HEK293 (cell line): ENCODE data around the gene CDC42EP3.

Source experiments
- ZNF274 ChIP-seq, 2 experiments: fragments of 200-500 bp in 1 of 2; fragments of 450-650 bp in 1 of 2; sonication (Bioruptor generic) in 1 of 2; formaldehyde crosslinking in 1 of 2; IDR thresholded peaks; 2 replicates each; pipeline versions ENCODE4 v1.5.1 to v1.6.1; 2014 to 2016; ENCODE audit warnings: borderline replicate concordance in 1 of 2, inconsistent platforms in 1 of 2, low read length in 1 of 2, missing biosample characterization in 1 of 2, missing genetic modification characterization in 1 of 2
- ZNF366 ChIP-seq: fragments of 450-650 bp; formaldehyde crosslinking; conservative IDR thresholded peaks from 2 replicates; pipeline ENCODE4 v1.5.1; 2016; ENCODE audit warnings: missing biosample characterization, missing genetic modification characterization
- ZNF623 ChIP-seq: fragments of 450-650 bp; formaldehyde crosslinking; IDR thresholded peaks from 2 replicates; pipeline ENCODE4 v1.5.1; 2016; ENCODE audit warnings: missing biosample characterization, missing genetic modification characterization
- ZNF76 ChIP-seq: fragments of 450-650 bp; formaldehyde crosslinking; IDR thresholded peaks from 2 replicates; pipeline ENCODE4; 2016; ENCODE audit warnings: low read depth, missing biosample characterization, missing genetic modification characterization, borderline replicate concordance
- TF ChIP-seq, protein P1 (sequence below): fragments of 450-650 bp; formaldehyde crosslinking; IDR thresholded peaks from 2 replicates; pipeline ENCODE4 v1.5.1; 2016; ENCODE audit warnings: missing biosample characterization, missing genetic modification characterization
- TF ChIP-seq, protein P2 (sequence below): sonication (generic); formaldehyde crosslinking; IDR thresholded peaks from 2 replicates; pipeline ENCODE4 v1.8.1; 2022; ENCODE audit warnings: mild to moderate bottlenecking, moderate library complexity, missing genetic modification reagents
- TF ChIP-seq, protein P3 (sequence below): fragments of 450-650 bp; formaldehyde crosslinking; IDR thresholded peaks from 2 replicates; pipeline ENCODE4 v1.5.1; 2017; ENCODE audit warnings: missing biosample characterization, missing genetic modification characterization
- TF ChIP-seq, protein P4 (sequence below): fragments of 450-650 bp; formaldehyde crosslinking; IDR thresholded peaks from 2 replicates; pipeline ENCODE4 v1.5.1; 2017; ENCODE audit warnings: missing biosample characterization, missing genetic modification characterization

DNA sequence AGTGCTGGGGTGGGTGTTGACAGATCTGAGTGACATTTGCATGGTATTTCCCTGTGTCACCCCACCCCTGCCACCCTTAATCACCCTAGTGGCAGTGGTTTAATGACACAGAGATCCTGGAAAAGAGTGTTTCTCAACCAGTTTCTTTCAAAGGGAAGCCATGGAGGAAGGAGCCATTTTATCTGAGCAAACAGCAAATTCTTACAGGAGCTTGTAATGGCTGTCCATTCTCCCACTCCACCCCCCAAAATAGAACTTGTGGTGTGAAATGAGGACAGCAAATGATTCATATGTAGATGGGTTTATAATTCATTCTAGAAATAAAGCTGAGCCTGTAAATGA lies 51.5 kb downstream of the CDC42EP3 start:
- TF ChIP-seq, protein P1, sequence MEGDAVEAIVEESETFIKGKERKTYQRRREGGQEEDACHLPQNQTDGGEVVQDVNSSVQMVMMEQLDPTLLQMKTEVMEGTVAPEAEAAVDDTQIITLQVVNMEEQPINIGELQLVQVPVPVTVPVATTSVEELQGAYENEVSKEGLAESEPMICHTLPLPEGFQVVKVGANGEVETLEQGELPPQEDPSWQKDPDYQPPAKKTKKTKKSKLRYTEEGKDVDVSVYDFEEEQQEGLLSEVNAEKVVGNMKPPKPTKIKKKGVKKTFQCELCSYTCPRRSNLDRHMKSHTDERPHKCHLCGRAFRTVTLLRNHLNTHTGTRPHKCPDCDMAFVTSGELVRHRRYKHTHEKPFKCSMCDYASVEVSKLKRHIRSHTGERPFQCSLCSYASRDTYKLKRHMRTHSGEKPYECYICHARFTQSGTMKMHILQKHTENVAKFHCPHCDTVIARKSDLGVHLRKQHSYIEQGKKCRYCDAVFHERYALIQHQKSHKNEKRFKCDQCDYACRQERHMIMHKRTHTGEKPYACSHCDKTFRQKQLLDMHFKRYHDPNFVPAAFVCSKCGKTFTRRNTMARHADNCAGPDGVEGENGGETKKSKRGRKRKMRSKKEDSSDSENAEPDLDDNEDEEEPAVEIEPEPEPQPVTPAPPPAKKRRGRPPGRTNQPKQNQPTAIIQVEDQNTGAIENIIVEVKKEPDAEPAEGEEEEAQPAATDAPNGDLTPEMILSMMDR (tag by site-specific recombination) = no peak
- TF ChIP-seq, protein P2, sequence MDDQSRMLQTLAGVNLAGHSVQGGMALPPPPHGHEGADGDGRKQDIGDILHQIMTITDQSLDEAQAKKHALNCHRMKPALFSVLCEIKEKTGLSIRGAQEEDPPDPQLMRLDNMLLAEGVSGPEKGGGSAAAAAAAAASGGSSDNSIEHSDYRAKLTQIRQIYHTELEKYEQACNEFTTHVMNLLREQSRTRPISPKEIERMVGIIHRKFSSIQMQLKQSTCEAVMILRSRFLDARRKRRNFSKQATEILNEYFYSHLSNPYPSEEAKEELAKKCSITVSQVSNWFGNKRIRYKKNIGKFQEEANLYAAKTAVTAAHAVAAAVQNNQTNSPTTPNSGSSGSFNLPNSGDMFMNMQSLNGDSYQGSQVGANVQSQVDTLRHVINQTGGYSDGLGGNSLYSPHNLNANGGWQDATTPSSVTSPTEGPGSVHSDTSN (CRISPR knock-in tag) = no peak
- TF ChIP-seq, protein P3, sequence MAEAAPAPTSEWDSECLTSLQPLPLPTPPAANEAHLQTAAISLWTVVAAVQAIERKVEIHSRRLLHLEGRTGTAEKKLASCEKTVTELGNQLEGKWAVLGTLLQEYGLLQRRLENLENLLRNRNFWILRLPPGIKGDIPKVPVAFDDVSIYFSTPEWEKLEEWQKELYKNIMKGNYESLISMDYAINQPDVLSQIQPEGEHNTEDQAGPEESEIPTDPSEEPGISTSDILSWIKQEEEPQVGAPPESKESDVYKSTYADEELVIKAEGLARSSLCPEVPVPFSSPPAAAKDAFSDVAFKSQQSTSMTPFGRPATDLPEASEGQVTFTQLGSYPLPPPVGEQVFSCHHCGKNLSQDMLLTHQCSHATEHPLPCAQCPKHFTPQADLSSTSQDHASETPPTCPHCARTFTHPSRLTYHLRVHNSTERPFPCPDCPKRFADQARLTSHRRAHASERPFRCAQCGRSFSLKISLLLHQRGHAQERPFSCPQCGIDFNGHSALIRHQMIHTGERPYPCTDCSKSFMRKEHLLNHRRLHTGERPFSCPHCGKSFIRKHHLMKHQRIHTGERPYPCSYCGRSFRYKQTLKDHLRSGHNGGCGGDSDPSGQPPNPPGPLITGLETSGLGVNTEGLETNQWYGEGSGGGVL (tag by site-specific recombination) = no peak
- TF ChIP-seq, protein P4, sequence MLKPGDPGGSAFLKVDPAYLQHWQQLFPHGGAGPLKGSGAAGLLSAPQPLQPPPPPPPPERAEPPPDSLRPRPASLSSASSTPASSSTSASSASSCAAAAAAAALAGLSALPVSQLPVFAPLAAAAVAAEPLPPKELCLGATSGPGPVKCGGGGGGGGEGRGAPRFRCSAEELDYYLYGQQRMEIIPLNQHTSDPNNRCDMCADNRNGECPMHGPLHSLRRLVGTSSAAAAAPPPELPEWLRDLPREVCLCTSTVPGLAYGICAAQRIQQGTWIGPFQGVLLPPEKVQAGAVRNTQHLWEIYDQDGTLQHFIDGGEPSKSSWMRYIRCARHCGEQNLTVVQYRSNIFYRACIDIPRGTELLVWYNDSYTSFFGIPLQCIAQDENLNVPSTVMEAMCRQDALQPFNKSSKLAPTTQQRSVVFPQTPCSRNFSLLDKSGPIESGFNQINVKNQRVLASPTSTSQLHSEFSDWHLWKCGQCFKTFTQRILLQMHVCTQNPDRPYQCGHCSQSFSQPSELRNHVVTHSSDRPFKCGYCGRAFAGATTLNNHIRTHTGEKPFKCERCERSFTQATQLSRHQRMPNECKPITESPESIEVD (tag by site-specific recombination) = no peak
- TF ChIP-seq ZNF274 (IDR thresholded peaks at IDR 0.05; ENCODE audit: low read length) (no peak), ZNF274 (tag by site-specific recombination; IDR thresholded peaks at IDR 0.05; ENCODE audit: borderline replicate concordance) (no peak), ZNF623 (no peak), ZNF366 (tag by site-specific recombination) (no peak), ZNF76 (no peak)
